ENCODE measurements around the gene NRROS.
"Not testable (repeated sequence)": the region's sequence is repeated elsewhere in the genome, so short reads cannot be mapped to it uniquely, and the experiment has no call there.

Gene NRROS

DNA sequence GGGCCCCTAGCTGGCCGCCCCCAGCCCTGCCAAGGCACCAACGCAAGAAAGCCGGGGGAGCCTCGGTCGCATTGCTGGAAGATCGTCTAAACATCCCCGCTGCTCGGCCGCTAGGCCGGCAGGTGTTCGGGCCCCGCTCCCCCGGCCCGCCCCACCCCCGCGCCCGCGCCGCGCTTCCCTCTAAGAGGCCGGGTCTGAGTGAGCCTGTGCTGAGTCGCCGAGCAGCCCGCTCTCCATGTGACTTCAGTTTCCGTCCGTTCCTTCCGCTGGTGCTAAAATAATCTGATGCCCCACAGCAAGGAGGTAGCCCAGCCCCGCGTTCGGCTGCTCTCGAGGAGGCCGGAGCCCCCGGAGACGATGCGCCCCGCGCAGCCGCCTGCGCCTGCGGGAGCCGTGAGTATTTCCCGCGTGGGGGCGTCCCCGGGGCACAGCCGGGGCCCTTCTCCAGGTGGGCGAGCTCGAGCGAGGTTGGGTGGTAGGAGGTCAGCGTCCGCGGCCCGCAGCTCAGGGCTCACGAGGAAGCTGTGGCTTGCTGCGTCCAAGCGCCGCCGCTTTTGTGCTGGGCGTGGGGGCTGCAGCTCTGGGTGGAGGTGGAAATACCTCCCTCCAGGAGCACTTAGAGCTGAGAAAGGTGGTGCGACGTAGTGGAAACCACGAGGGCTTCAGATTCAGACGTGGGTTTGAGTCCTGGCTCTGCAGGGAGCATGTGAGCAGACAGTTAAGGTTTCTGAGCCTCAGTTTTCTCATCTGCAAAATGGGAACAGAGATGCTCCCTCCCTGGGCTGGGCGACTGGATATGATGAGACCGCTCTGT lies at the start of gene NRROS:
TSS of gene NRROS (plus strand) at position 212 of the 814 bp plus-strand sequence. CDS start 14,846 bp downstream, outside the sequence.
- DNase-seq = peak; percentile 51

DNA sequence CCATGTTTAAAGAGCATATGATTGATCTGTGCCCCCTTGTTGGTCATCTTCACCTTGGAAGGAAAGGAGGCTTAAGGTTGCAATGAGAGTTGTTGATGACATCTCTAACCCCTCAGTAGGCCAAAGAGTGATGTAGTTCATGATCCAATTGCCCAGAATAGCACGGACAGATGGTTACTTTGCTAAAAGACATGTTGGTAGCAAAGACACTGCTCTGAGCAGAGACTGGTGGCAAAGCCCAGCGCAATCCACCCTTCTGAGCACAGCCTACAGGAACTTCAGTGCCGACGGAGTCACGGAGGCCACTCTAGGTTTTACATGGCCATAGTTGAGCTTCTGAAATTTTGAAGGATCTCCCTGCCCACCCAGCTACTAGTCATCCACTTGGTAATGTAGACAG lies 49.2 kb upstream of the NRROS start:
- no peak for DNase-seq

DNA sequence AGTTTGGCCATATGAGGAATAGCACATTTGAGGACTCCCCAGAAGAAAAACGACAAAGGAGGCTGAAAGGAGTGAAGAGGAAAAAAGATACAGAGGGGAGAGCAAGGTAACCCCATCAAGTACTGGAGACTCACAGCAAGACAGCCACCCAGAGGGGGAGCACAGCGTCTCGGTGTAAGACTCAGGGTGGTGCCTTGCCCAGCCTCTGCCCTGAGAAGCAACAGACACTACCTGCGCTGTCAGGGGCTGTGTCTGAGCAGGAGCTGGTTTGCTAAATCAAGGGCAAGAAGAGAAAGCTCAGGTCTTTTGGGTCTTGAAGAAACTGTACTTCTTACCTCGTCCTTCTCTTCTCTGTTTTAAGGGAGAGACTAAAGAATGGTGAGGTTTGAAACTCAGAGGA lies 43.1 kb upstream of the NRROS start:
- DNase-seq = no peak

DNA sequence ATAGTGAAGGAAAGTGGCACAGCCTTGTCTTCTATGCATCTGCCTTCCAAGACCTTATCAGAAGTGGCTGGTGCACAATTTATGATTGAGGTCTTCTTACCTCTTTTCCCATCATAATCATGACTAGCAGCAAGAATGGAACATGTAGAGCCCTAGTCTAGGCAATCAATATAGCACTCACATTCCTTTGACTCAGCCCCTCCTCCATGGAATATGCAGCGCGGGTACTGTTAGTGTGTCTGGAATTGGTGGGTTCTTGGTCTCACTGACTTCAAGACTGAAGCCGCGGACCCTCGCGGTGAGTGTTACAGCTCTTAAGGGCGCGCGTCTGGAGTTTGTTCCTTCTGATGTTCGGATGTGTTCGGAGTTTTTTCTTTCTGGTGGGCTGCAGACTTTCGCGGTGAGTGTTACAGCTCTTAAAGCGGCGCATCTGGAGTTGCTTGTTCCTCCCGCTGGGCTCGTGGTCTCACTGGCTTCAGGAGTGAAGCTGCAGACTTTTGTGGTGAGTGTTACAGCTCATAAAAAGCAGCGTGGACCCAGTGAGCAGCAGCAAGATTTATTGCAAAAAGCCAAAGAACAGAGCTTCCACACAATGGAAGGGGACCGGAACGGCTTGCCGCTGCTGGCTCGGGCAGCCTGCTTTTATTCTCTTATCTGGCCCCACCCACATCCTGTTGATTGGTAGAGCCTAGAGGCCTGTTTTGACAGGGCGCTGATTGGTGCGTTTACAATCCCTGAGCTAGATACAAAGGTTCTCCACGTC lies 41.3 kb upstream of the NRROS start:
- DNase-seq = peak; percentile 11

DNA sequence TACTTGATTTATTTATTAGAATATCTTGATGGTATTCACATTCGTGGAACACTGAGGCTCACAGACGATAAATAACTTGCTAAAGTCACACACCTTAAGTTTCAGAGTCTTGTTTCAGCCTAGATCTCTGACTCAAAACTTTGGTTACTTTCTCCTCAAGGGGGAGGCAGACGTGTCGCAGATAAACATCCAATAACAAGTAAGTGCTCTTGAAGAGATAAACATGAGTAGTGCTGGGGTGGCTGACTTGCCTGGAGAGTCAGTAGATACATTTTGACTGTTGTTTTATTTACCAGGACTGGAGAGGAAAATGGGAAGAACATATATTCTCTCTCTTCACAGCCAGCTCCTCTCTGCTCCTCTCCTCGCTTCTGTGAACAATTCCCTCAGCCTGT lies 39.8 kb upstream of the NRROS start:
- no peak for DNase-seq

DNA sequence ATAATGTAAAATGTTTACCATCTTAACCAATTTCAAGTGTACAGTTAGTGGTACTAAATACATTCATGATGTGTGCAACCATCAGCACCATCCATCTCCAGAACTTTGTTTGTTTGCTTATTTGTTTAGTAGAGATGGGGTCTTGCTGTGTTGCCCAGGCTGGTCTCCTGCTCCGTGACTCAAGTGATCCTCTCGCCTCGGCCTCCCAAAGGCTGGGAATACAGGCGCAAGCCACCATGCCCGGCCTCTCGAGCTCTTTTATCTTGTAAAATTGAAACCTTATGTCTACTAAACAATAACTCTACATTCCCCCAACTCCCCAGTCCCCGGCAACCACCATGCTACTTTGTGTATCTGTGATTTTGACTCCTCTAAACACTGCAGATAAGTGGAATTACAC lies 39.1 kb upstream of the NRROS start:
- no peak for DNase-seq

DNA sequence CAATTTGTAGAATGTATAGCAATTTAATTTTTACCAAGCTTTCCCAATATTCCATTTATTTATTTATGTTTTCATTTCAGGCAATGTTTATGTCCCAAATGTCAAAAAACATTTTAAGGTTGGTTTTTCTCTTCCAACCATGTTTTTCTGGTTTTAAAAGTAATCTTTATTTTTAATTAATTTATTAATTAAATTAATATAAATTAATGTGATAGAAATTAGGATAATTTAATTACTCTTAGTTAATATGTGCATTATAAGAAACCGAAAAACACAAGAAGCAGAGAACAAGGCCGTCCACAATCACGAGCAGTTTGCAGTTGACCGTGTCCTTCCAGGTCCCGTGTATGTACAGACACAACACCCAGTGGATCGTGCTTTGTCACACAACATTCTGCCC lies 36.8 kb upstream of the NRROS start:
- no peak for DNase-seq

DNA sequence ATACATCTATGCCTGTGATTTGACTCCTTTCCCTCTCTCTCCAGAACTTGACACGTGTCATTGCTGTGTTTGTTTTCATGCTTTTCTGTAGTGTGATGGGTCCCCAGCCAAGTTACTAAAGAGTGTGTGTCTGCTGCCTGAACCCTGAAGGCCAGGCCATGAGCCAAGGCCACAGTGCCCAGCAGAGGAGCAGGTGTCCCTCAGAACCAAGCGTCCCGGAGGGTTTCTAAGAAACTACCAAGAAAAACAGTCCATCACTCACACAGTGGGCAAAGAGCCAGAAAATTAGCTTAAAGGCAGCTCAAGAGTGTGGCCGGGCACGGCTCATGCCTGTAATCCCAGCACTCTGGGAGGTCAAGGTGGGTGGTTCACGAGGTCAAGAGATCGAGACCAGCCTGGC lies 35.8 kb upstream of the NRROS start:
- no peak for DNase-seq

DNA sequence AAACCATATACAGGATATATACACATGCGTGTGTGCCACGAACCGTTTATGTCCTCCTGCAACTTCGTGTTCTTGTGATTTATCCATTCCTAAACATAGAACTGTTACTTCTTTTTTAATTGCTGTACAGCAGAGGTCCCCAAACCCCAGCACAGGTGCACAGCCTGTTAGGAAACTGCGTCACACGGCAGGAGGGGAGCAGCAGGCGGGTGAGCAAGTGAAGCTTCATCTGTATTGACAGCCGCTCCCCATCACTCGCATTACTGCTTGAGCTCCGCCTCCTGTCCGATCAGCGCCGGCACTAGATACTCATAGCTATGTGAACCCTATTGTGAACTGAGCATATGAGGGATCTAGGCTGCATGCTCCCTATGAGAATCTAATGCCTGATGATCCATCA lies 34.9 kb upstream of the NRROS start:
- DNase-seq = peak; percentile 68

DNA sequence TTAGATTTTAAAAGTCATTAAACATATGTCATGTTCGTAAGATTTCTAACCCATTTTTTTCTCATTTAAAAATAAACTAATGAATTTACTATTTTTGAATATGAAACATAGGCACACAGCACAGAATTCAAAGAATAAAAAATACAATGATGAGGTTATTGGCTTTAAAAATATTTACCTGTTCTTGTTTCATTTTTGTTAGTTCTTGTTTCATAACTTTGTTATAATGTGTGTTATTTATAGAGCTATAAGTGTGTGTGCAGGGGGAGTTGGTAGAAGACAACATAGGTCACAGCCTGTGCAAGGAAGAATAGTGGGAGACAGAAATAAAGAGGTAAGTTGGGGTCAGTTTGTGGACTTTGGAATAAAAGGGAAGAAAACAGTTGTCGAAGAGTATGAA lies 30.8 kb upstream of the NRROS start:
- no peak for DNase-seq

DNA sequence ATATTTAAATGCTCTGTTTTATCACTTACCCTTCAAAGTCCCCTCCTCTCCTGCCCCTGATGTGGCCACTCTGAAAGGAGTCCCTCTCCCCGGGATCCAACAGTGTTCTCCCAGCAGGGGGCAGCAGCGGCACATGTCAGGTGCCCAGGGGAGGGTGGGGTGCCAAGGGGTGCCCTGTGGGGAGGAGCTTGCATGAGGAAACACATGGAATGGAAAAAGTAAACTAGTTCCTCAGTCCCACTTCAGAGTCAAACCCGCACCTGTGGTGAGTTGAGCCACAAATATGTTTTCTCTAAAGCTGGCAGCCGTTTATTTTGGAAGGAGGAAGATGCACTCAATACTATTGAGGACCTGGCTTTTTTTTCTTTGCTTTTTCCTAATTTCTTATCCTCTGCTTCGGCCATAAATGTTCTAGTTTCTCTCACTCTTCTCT lies 30.1 kb upstream of the NRROS start:
- DNase-seq = peak; percentile 96

DNA sequence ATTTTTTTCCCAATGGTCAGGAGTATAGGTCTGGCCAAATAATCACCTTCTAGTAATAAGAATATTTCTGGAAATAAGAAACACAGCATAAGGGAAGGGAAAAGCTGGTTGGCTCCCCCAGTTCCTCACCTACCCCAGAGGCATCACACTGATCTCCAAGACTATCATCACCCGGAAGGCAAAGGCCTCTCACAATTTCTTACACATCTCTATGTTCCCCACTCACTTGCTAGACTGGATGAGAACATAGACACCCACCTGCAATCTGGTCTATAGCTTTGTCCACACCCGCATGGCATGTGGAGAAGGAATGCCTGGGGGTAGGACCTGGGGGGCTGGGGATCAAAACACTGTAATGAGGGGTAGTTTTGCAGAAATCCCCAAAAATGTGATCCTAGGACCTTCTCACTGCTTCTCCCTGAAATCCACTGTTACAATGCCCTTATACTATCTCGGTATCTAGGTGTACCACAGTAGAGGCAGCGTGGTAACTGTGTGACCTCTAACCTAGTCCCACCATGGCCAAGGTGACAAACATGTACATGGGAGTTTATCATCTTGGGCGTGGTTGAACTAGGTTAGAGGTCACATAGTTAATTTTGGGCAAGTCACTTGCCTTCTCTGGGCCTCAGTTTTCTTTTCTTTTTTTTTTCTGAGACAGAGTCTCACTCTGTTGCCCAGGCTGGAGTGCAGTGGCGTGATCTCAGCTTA lies 29.5 kb upstream of the NRROS start:
- DNase-seq = no peak

DNA sequence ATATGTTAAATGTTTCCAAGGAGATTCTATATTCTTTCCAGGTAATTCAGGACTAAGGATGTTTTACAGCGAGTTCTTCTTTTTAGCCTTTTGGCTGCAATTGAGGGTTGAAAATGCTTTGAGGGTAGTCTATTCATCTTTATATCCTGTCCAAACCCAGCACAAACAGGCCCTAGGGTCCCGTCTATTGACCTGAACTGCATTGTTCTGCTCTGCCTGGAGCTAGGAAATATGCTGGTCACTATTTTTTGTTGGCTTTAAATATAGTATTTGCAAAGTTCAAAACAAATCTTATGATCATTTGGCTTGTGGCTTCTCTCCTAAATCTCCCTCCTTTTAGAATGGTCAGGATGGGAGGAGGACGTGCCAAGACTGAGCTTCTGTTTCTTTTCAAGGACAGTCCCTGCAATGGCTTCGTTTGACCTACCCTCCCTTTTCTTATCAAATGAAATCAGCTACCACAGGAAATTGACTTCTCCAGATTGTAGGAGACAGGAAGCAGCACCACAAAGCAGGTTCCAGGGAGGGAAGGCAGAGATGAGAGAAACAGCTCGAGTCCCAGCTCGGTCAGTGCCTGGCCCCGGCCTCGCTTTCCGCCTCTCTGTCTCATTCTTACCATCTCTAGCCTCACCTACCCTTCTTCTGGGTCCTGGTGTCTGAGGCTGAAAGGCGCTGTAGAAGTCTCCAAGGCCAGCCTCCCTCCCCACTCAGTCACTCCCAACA lies 27.6 kb upstream of the NRROS start:
- no peak for DNase-seq

DNA sequence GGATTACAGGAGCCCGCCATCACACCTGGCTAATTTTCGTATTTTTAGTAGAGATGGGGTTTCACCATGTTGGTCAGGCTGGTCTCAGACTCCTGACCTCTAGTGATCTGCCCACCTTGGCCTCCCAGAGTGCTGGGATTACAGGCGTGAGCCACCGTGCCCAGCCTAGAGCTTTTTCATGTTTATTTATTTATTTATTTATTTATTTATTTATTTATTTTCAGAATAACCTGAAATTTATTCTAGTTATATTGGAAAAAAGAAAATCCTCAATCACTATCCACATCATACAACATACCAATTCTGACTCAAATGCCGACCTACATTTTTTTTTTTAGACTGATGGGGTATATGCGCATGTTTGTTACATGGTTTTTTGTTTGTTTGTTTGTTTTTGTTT lies 24.3 kb upstream of the NRROS start:
- DNase-seq = not testable (repeated sequence)

DNA sequence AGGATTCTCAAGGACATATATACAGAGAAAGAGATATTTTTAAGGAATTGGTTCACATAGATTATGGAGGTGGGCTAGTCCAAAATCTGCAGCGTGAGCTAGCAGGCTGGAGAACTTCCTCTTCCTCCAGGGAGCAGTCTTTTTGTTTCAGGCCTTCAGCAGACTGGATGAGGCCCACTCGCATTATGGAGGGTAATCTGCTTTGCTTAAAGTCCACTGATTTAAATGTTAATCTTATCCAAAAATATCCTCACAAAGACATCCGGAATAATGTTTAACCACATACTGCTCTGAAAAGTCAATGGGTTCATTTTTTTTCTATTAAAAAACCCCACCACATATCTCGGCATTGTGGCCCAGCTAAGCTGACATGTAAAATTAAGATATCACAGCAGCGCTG lies 22.2 kb upstream of the NRROS start:
- no peak for DNase-seq

DNA sequence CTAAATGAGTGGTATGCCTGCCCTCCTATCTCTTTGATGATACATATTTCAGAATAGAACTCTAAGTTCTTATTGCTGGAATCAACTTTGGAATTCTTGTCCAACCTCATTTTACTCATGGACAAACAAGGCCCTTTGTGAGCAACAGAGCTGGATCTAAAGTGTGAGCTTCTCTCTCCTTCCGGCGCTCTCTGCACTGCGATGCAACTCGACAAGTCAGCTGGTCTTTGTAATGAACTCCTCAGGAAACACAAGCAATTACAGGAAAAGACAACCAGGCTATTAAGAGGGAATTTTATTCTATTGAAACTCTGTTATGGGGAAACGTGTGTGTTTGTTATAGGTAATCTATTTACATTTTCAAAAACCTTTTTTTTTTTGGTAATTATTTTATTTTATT lies 20.3 kb upstream of the NRROS start:
- DNase-seq = no peak

DNA sequence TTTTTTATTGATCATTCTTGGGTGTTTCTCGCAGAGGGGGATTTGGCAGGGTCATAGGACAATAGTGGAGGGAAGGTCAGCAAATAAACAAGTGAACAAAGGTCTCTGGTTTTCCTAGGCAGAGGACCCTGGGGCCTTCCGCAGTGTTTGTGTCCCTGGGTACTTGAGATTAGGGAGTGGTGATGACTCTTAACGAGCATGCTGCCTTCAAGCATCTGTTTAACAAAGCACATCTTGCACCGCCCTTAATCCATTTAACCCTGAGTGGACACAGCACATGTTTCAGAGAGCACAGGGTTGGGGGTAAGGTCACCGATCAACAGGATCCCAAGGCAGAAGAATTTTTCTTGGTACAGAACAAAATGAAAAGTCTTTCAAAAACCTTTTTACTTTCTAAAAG lies 19.9 kb upstream of the NRROS start:
- DNase-seq = not testable (repeated sequence)

DNA sequence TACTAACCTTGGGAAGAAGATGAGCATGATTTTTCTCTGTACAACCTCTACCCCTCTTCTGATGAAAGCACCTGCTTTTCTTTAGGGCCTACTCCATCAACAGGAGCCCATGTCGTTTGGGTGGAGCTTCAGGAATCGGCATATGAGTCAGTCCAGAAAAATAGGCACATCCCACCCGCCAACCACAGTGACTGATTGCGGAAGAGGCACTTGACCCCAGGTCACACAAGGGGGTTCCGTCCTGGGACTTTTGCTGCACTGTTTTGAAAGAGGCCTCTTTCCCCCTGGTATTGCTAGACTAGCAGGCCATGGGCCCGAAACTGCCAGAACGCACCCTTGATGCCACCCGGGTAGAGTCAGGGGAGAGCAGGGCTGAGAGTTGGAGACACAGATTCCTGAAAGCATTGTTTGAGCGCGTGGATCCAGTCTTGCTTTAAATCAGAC lies 19.3 kb upstream of the NRROS start:
- DNase-seq = no peak

DNA sequence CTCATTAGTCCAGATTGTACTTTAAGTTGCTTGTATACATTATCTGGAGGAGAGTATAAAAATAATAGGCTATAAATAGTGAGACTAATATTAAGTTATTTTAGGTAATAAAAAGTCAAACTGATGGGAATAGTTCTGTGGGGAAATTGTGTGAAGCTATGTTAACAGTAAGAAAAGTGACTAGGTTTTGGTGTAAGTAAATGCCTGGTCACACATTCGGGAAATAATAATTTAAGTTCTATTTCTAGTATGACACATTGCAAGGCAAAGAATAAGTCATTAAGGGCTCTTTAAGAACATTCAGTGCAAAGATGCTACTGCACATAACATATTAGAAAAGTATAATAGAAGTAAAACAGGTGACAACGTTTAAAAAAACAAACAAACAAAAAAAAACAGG lies 18.8 kb upstream of the NRROS start:
- DNase-seq = no peak

DNA sequence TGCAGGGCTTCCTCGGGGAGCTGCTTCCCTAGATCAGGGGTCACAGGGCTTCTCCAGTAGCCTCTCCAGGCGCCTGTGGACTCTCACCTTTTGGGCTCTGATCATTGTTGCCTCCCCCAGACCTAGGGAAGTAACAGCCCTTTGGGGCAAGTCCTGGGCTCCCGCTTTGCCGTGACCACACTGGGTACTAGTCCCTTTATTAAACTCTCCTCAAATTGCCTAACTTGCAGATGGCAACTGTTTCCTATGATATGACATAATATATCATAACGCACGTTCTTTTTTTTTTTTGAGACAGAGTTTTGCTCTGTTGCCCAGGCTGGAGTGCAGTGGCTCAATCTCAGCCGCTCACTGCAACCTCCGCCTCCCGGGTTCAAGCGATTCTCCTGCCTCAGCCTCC lies 17.9 kb upstream of the NRROS start:
- DNase-seq = no peak

DNA sequence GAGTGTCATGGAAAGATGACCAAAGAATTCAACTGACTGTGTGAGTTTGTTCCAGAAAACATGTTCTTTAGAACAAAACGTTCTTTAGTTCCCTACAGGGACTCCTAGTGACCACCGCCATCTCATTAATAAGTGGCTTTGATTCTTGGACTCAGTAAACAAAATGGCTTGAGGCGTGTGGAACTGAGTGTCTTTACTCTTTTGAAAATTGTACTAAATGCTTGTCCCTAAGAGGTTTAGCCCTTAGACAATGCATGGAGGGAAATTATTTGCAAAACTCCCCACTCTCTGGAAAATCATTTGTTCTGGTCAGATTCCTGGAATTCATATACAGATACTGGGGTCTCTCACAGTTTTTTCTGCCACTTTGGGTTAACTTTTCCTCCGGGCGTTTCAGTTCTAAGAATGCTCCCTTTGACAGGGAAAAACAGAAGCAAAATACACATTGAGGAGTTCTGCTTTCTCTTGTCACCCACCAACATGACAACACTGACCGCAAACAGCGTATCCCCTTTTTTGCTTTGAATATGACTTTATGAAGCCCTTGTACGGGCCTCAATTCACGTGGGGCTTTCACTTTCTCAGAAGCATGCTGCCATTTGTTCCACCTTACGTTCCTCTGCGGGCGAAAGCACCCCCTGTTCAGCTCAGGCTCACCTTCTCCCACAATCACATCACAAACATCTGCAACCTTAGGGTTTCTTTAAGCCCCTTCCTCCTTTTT lies 15.3 kb upstream of the NRROS start:
- DNase-seq = no peak

DNA sequence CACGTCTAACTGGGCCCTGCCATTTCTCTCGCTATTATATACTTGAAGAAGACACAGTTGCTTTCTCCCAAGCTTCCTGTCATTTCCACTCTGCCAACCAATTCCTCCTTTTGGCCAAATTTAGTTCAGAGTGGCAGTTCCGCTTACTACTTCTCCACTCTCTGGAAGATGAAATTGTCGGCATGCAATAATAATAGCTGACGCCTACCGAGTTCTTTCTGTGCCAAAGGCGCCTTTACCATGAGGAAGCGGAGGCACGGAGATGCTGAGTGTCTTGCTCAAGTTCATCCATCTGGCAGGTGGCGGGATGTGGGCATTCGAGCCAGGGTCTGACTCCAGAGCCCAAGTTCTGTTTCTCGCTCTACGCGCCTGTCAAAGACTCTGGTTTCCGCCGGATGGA lies 14.6 kb upstream of the NRROS start:
- DNase-seq = no peak
